A549 (cell line): ENCODE results near the gene AFMID. TPM values are rescaled to one million over a fixed set of nuclear protein-coding genes. Genes with fewer than 3 reads are reported as not detected.
"Not testable (repeated sequence)": the region's sequence is repeated elsewhere in the genome, so short reads cannot be mapped to it uniquely, and the experiment has no call there.

ENCODE experiments used
- ATAC-seq, 2 experiments: fragments of 200-7000 bp in 1 of 2; fragments of >200 bp in 1 of 2; cut with Nextera tagmentation in 1 of 2; cut with Tn5 transposase in 1 of 2; 3 replicates each; pipeline versions ENCODE4 v1.8.0 to v1.9.1; 2018 to 2020; ENCODE audit warnings: mild to moderate bottlenecking in 1 of 2, moderate library complexity in 1 of 2
- CTCF ChIA-PET: fragments of 300-600 bp; sonication (Branson Sonifier 250); formaldehyde crosslinking; extraction: SDS; loops from one replicate; lab custom pipeline; 2021; ENCODE audit warnings: antibody characterized with exemption, inconsistent platforms; lab: Yijun Ruan, JAX
- POLR2A ChIA-PET: fragments of 350-600 bp; formaldehyde crosslinking; extraction: SDS; loops from one replicate; lab custom pipeline; 2021; ENCODE audit warnings: antibody characterized with exemption, inconsistent platforms; lab: Yijun Ruan, JAX
- DNase-seq, 2 experiments: peaks; one replicate each; pipeline versions ENCODE4 v3.0.0 to v3.0.0-alpha.2; 2011 to 2016; ENCODE audit warnings: low read depth in 1 of 2, low spot score in 1 of 2
- FAIRE-seq: peaks from 2 replicates; lab custom pipeline; 2011; peaks lifted over from hg19 to GRCh38; lab: Jason Lieb, UNC
- H3K27ac ChIP-seq, 2 experiments: fragments of >200 bp; sonication (Bioruptor Twin); formaldehyde crosslinking; 3 replicates each; pipeline ENCODE4 v1.5.1; 2016 to 2017
- H3K4me1 ChIP-seq: fragments of >200 bp; sonication (Bioruptor Twin); formaldehyde crosslinking; 3 replicates; pipeline ENCODE4 v1.6.1; 2016
- H3K4me2 ChIP-seq: fragments of >200 bp; sonication (Bioruptor Twin); formaldehyde crosslinking; 3 replicates; pipeline ENCODE4 v1.6.1; 2016
- H3K4me3 ChIP-seq: fragments of >200 bp; sonication (Bioruptor Twin); formaldehyde crosslinking; 3 replicates; pipeline ENCODE4 v1.5.1; 2016
- H3K9me3 ChIP-seq: fragments of >200 bp; sonication (Bioruptor Twin); formaldehyde crosslinking; 3 replicates; pipeline ENCODE4 v1.6.1; 2016
- BCL3 ChIP-seq: fragments of >200 bp; sonication (Bioruptor Twin); formaldehyde crosslinking; IDR thresholded peaks from 3 replicates; pipeline ENCODE4 v1.6.1; 2016
- BHLHE40 ChIP-seq: IDR thresholded peaks from 2 replicates; pipeline ENCODE4 v1.6.1; 2012; ENCODE audit warnings: low read depth, low read length, inconsistent platforms
- CBX8 ChIP-seq: fragments of 200-600 bp; sonication (generic); IDR thresholded peaks from 2 replicates; pipeline ENCODE4 v1.6.1; 2016
- EHF ChIP-seq: fragments of 250-450 bp; sonication (Bioruptor Pico); IDR thresholded peaks from 2 replicates; pipeline ENCODE4 v1.5.0; 2020; ENCODE audit warnings: mild to moderate bottlenecking
- ELK1 ChIP-seq: fragments of 150-350 bp; IDR thresholded peaks from 2 replicates; pipeline ENCODE4 v1.6.1; 2014; ENCODE audit warnings: low read depth, mild to moderate bottlenecking, low read length
- EP300 ChIP-seq, 2 experiments: fragments of >200 bp; sonication (Bioruptor Twin); formaldehyde crosslinking; IDR thresholded peaks; 2 replicates in 1 of 2; 3 replicates in 1 of 2; pipeline ENCODE4 v1.6.1; 2016 to 2017
- FOXS1 ChIP-seq: fragments of 250-450 bp; sonication (Bioruptor Pico); IDR thresholded peaks from 2 replicates; pipeline ENCODE4 v1.5.0; 2020; ENCODE audit warnings: mild to moderate bottlenecking, moderate library complexity
- GATA3 ChIP-seq: IDR thresholded peaks from 2 replicates; pipeline ENCODE4 v1.6.1; 2012; ENCODE audit warnings: borderline replicate concordance
- HES2 ChIP-seq: fragments of >200 bp; sonication (Bioruptor Twin); formaldehyde crosslinking; IDR thresholded peaks from 2 replicates; pipeline ENCODE4 v1.6.1; 2016
- HOXB5 ChIP-seq: fragments of 250-450 bp; sonication (Bioruptor Pico); IDR thresholded peaks from 2 replicates; pipeline ENCODE4 v1.5.0; 2020; ENCODE audit warnings: mild to moderate bottlenecking, moderate library complexity
- JUNB ChIP-seq: fragments of >200 bp; sonication (Bioruptor Twin); formaldehyde crosslinking; IDR thresholded peaks from 2 replicates; pipeline ENCODE4 v1.6.1; 2016
- KDM5A ChIP-seq: fragments of 200-600 bp; sonication (generic); IDR thresholded peaks from 2 replicates; pipeline ENCODE4 v1.6.1; 2016; ENCODE audit warnings: antibody characterized with exemption, mild to moderate bottlenecking
- MAFK ChIP-seq: fragments of 450-650 bp; IDR thresholded peaks from 2 replicates; pipeline ENCODE4 v1.6.1; 2014; ENCODE audit not compliant: partially characterized antibody
- MAX ChIP-seq: IDR thresholded peaks from 2 replicates; pipeline ENCODE4 v1.6.1; 2012
- PBX3 ChIP-seq: IDR thresholded peaks from 2 replicates; pipeline ENCODE4 v1.6.1; 2012
- POLR2A ChIP-seq: IDR thresholded peaks from 2 replicates; pipeline ENCODE4 v1.6.1; 2012; ENCODE audit warnings: mild to moderate bottlenecking, low read length
- POLR2AphosphoS2 ChIP-seq: conservative IDR thresholded peaks from 2 replicates; pipeline ENCODE4 v1.6.1; 2012; ENCODE audit warnings: low read length, improper control_type of control experiment, inconsistent platforms
- SMC3 ChIP-seq: fragments of >200 bp; sonication (Bioruptor Twin); formaldehyde crosslinking; IDR thresholded peaks from 3 replicates; pipeline ENCODE4 v1.6.1; 2018; ENCODE audit warnings: inconsistent platforms
- SREBF2 ChIP-seq: fragments of 450-650 bp; IDR thresholded peaks from 2 replicates; pipeline ENCODE4 v1.6.1; 2014; ENCODE audit warnings: mild to moderate bottlenecking, moderate library complexity
- ZNF302 ChIP-seq: fragments of 250-450 bp; sonication (Bioruptor Pico); IDR thresholded peaks from 2 replicates; pipeline ENCODE4 v1.9.0; 2021; ENCODE audit warnings: inconsistent platforms, mild to moderate bottlenecking, moderate library complexity
- ZSCAN20 ChIP-seq: fragments of 250-450 bp; sonication (Bioruptor Pico); IDR thresholded peaks from 2 replicates; pipeline ENCODE4 v1.8.0; 2022; ENCODE audit warnings: mild to moderate bottlenecking, moderate library complexity
- WGBS: methylation state at CpG from one replicate; pipeline ENCODE4 v1.1.6; 2017; ENCODE audit errors: missing lambda C conversion rate; 5-methylcytosine and 5-hydroxymethylcytosine counted together
- polyA plus RNA-seq, 4 experiments: library from polyadenylated mRNA; depleted of rRNA in 3 of 4; stranded (reverse); fragments of >200 nt; fragmentation: RNase III in 1 of 4; extraction: RNeasy Plus Mini Kit Qiagen cat#74134 plus additional on column Dnase treatment in 1 of 4; gene quantifications; 2 replicates in 3 of 4; 3 replicates in 1 of 4; pipeline ENCODE4 v1.2.3, GENCODE V29; 2011 to 2017
- TF ChIP-seq, protein P1 (sequence below): fragments of 200-600 bp; sonication (generic); IDR thresholded peaks from 2 replicates; pipeline ENCODE4 v1.6.1; 2016; ENCODE audit warnings: antibody characterized with exemption, mild to moderate bottlenecking, moderate library complexity

The AFMID gene
- polyA plus RNA-seq, 2 of the 4 experiments (the other 2 are of a cell fraction): 33.4 to 43.4 TPM

DNA sequence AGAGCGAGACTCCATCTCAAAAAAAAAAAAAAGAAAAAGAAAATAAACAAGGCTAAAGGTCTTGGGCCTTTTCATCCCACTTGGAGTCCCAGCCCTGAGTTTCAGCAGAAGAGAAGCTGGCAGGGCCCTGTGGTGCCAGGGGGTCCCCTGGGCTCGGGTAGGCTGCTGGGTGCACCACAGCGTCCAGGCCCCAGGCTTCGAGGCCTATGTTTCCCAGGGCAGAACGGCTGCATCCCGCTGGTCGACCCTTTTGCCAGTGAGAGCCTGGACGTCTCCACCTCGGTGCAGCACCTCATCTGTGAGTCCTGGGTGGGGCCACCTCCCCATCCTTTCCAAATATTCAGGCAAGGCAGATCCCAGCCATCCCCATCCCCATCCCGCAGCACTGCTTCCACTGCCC is 46.5 kb downstream of the AFMID start:
- H3K4me3 ChIP-seq: no peak overlapping the region
- FAIRE-seq (no peak), ATAC-seq (no peak), DNase-seq (no peak)
- ChIA-PET POLR2A (no interaction called here), CTCF (interaction anchor here (0.6 to 10.4 kb wide), 4 partner anchors 13 to 192 kb away, joined by 3 to 159 read pairs (median 4); no protein-coding TSS in a partner anchor)
- H3K9me3 ChIP-seq: no peaks in the 10 kb centered on the region
- no peaks in the 10 kb centered on the region; the same call in 2 of the 3 replicates for H3K4me1 ChIP-seq
- 67% methylated on average over 10 of the region's 10 CpGs for WGBS
- TF ChIP-seq ELK1 (no peak), POLR2A (no peak), HOXB5 (CRISPR knock-in tag) (no peak), ZSCAN20 (CRISPR knock-in tag) (no peak), GATA3 (no peak)
- no peak overlapping the region for H3K4me2 ChIP-seq
- no peak overlapping the region for H3K27ac ChIP-seq

- no peak for TF ChIP-seq MAX
- TF ChIP-seq FOXS1 (CRISPR knock-in tag): no peak
- no peak for TF ChIP-seq CBX8
- TF ChIP-seq MAFK: no peak
- TF ChIP-seq GATA3: no peak
- no peak for TF ChIP-seq JUNB
- TF ChIP-seq POLR2AphosphoS2: no peak
- no peak for TF ChIP-seq PBX3
- no peak for TF ChIP-seq HES2
- TF ChIP-seq SREBF2: no peak
- TF ChIP-seq BCL3: no peak
- CTCF ChIA-PET: interaction anchor here (0.6 to 10.4 kb wide), 5 partner anchors 13 to 191 kb away, joined by 3 to 159 read pairs (median 3); no protein-coding TSS in a partner anchor
- FAIRE-seq (no peak), ATAC-seq (no peak), DNase-seq (no peak)
- Histone ChIP-seq H3K4me1 (no peaks in the 10 kb centered on the region; the same call in 2 of the 3 replicates), H3K4me3 (no peak overlapping the region), H3K9me3 (no peaks in the 10 kb centered on the region), H3K4me2 (no peak overlapping the region), H3K27ac (no peak overlapping the region)
- POLR2A ChIA-PET: no interaction called here
- WGBS: 73% methylated on average over 17 of the region's 17 CpGs
Observed at GRCh38 chr17:78234261-78234865, 47.2 kb downstream of the AFMID start.

DNA sequence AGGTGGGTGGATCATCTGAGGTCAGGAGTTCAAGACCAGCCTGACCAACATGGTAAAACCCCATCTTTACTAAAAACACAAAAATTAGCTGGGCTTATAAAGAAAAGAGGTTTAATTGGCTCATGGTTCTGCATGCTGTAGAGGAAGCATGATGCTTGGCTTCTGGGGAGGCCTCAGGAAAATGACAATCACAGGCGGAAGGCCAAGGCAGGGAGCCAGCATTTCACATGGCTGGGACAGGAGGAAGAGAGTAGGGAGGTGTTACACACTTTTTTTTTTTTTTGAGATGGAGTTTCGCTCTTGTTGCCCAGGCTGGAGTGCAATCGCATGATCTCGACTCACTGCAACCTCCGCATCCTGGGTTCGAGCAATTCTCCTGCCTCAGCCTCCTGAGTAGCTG is 47.9 kb downstream of the AFMID start:
- H3K9me3 ChIP-seq, H3K4me1 ChIP-seq, POLR2A ChIA-PET, H3K27ac ChIP-seq, DNase-seq, ATAC-seq, H3K4me2 ChIP-seq, H3K4me3 ChIP-seq, FAIRE-seq: not testable (repeated sequence)
- CTCF ChIA-PET: interaction anchor here (0.7 to 10.4 kb wide), 3 partner anchors 15 to 400 kb away, joined by 3 to 159 read pairs (median 4); no protein-coding TSS in a partner anchor
- WGBS: 93% methylated on average over 6 of the region's 6 CpGs

DNA sequence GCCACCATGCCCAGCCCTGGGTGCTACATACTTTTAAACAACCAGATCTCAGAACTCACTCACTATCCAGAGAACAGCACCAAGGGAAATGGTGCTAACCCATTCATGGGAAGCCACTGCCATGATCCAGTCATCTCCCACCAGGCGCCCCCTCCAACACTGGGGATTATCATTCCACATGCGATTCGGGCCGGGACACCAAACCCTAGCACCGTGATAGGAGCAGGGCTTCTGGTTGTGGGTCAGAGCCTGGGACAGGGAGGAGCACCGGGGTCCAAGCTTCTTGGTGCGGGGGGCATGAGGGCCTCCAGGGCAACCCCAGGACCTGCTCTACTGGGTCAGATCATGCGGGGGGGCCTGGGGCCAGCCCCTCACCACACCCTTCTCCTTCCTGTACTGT is 48.7 kb downstream of the AFMID start:
- no peak overlapping the region for H3K4me3 ChIP-seq
- no peaks in the 10 kb centered on the region for H3K9me3 ChIP-seq
- no peaks in the 10 kb centered on the region; the same call in 2 of the 3 replicates for H3K4me1 ChIP-seq
- no peak overlapping the region for H3K4me2 ChIP-seq
- ChIA-PET POLR2A (no interaction called here), CTCF (interaction anchor here (0.6 to 10.4 kb wide), 4 partner anchors 14 to 835 kb away, joined by 3 to 159 read pairs (median 4); no protein-coding TSS in a partner anchor)
- DNase-seq (no peak), FAIRE-seq (no peak), ATAC-seq (no peak)
- H3K27ac ChIP-seq: no peak overlapping the region
- WGBS: 74% methylated on average over 7 of the region's 8 CpGs
- TF ChIP-seq, protein P1, sequence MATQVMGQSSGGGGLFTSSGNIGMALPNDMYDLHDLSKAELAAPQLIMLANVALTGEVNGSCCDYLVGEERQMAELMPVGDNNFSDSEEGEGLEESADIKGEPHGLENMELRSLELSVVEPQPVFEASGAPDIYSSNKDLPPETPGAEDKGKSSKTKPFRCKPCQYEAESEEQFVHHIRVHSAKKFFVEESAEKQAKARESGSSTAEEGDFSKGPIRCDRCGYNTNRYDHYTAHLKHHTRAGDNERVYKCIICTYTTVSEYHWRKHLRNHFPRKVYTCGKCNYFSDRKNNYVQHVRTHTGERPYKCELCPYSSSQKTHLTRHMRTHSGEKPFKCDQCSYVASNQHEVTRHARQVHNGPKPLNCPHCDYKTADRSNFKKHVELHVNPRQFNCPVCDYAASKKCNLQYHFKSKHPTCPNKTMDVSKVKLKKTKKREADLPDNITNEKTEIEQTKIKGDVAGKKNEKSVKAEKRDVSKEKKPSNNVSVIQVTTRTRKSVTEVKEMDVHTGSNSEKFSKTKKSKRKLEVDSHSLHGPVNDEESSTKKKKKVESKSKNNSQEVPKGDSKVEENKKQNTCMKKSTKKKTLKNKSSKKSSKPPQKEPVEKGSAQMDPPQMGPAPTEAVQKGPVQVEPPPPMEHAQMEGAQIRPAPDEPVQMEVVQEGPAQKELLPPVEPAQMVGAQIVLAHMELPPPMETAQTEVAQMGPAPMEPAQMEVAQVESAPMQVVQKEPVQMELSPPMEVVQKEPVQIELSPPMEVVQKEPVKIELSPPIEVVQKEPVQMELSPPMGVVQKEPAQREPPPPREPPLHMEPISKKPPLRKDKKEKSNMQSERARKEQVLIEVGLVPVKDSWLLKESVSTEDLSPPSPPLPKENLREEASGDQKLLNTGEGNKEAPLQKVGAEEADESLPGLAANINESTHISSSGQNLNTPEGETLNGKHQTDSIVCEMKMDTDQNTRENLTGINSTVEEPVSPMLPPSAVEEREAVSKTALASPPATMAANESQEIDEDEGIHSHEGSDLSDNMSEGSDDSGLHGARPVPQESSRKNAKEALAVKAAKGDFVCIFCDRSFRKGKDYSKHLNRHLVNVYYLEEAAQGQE: no peak
- TF ChIP-seq ZNF302 (CRISPR knock-in tag): no peak
- TF ChIP-seq ELK1: no peak
- TF ChIP-seq EP300 (IDR thresholded peaks at IDR 0.05): no peak
- TF ChIP-seq EHF (CRISPR knock-in tag): no peak
- no peak for TF ChIP-seq BHLHE40
- TF ChIP-seq SMC3: no peak
- no peak for TF ChIP-seq KDM5A
